ENCODE results near the gene RRAGC. TPM values are rescaled to one million over a fixed set of nuclear protein-coding genes. Genes with fewer than 3 reads are reported as not detected.

The RRAGC gene
- total and polyA plus RNA-seq, 2 donors (not counting 3 experiments of a cell fraction or from before 2014, with no cell fraction given): 24.1 to 40.1 TPM

GRCh38 chr1:38872401-38873026 is 12.9 kb upstream of the RRAGC start:
- Histone ChIP-seq H3K9ac (replicated peaks; ENCODE audit: extremely low read depth, insufficient read depth, low read length) (peak overlapping the region; percentile 58), H3K9me1 (replicated peaks; ENCODE audit: control insufficient read depth, extremely low read depth, insufficient read depth, low read length) (no peaks in the 10 kb centered on the region), H3K27ac (ENCODE audit: insufficient read depth, low read depth, low read length) (peak overlapping the region; percentile 12), H3K9me3 (replicated peaks; ENCODE audit: control insufficient read depth, insufficient read depth, low read length) (no peaks in the 10 kb centered on the region), H3K27me3 (ENCODE audit: control insufficient read depth in 2 of 2, insufficient read depth in 2 of 2, low read length in 2 of 2) (no peaks in the 10 kb centered on the region), H3K79me2 (ENCODE audit: control insufficient read depth, insufficient read depth, low read length) (peaks cover 12% of the 10 kb centered on the region), H3K4me1 (ENCODE audit: control insufficient read depth, extremely low read depth, insufficient read depth, low read length) (peaks cover 12% of the 10 kb centered on the region), H3K4me3 (replicated peaks in 1 of 3; ENCODE audit: insufficient read depth in 1 of 3, low read depth in 1 of 3, low read length in 3 of 3) (peak overlapping the region; percentile 74 to 86 (median 83)), H4K20me1 (replicated peaks; ENCODE audit: control insufficient read depth, extremely low read depth, insufficient read depth, low read length) (no peaks in the 10 kb centered on the region), H2AFZ (ENCODE audit: low read depth, low read length) (peak overlapping the region; percentile 90), H3K4me2 (ENCODE audit: insufficient read depth, low read length) (peak overlapping the region; percentile 88), H3K36me3 (ENCODE audit: control insufficient read depth in 2 of 2, extremely low read depth in 1 of 2, insufficient read depth in 2 of 2, low read length in 2 of 2) (no peaks in the 10 kb centered on the region)
- dilution Hi-C loops (cut with MboI; ENCODE audit: extremely low pct_ligation_motif_present, low sequenced_read_pairs): no loop called here
- TF ChIP-seq GATA2 (IDR thresholded peaks at IDR 0.05; ENCODE audit: insufficient read depth, insufficient read length, low read depth, low read length) (no peak), POLR2A (IDR thresholded peaks at IDR 0.05; ENCODE audit: low read depth, low read length) (no peak), MAX (IDR thresholded peaks at IDR 0.05; ENCODE audit: insufficient read depth, insufficient read length) (no peak), EZH2 (IDR thresholded peaks at IDR 0.05; ENCODE audit: borderline replicate concordance, low read depth, low read length, severe bottlenecking) (no peak), JUN (IDR thresholded peaks at IDR 0.05; ENCODE audit: borderline replicate concordance, insufficient read depth, insufficient read length, low read depth) (no peak), MYC (IDR thresholded peaks at IDR 0.05; ENCODE audit: low read depth, low read length) (no peak), POLR2AphosphoS5 (IDR thresholded peaks at IDR 0.05; ENCODE audit: insufficient read depth, low read depth, low read length) (no peak), CTCF (IDR thresholded peaks at IDR 0.05; ENCODE audit: extremely low read depth in 1 of 2, insufficient read depth in 1 of 2, low read depth in 1 of 2, low read length in 2 of 2) (no peak), FOS (IDR thresholded peaks at IDR 0.05; ENCODE audit: borderline replicate concordance, insufficient read depth, low read length) (no peak)
- ChIA-PET POLR2A (no interaction called here), CTCF (interaction anchor here (0.6 to 1.3 kb wide), 2 partner anchors 9 to 206 kb away, joined by 3 read pairs; partner anchors contain the start of gene GJA9)
- DNase-seq (ENCODE audit: low read depth, low spot score) (no peak), FAIRE-seq (peak; percentile 50)
- BruUV-seq (replicated peaks): TSS peak; percentile 56
- intact Hi-C loops (cut with micrococcal nuclease): loop anchor here (1.0 kb wide), 2 partner anchors 13 to 119 kb away; partner anchors contain the start of genes AKIRIN1 and RRAGC

Measured in endothelial cell of umbilical vein (primary cell).